Chondrocyte (in vitro differentiated cells): ENCODE results near the gene ERFL. TPM values are rescaled to one million over a fixed set of nuclear protein-coding genes. Genes with fewer than 3 reads are reported as not detected.

Source experiments
- DNase-seq: peaks from one replicate; pipeline ENCODE4 v3.0.0; 2021; ENCODE audit warnings: mixed read lengths, low spot score
- H3K27ac Mint-ChIP-seq: one replicate; pipeline ENCODE4 v1.8.0; 2021; ENCODE audit warnings: mild to moderate bottlenecking, moderate library complexity, mixed read lengths; ENCODE audit not compliant: unreplicated experiment
- H3K27me3 Mint-ChIP-seq: 2 replicates; pipeline ENCODE4 v1.8.0; 2021; ENCODE audit warnings: low read depth, mixed read lengths
- H3K36me3 Mint-ChIP-seq: 2 replicates; pipeline ENCODE4 v1.8.0; 2021; ENCODE audit warnings: low read depth, mixed read lengths
- H3K4me1 Mint-ChIP-seq: 2 replicates; pipeline ENCODE4 v1.8.0; 2021; ENCODE audit warnings: low read depth, mild to moderate bottlenecking, mixed read lengths
- H3K4me3 Mint-ChIP-seq: one replicate; pipeline ENCODE4 v1.8.0; 2021; ENCODE audit warnings: mild to moderate bottlenecking, moderate library complexity, mixed read lengths; ENCODE audit not compliant: unreplicated experiment
- H3K9me3 Mint-ChIP-seq: 2 replicates; pipeline ENCODE4 v1.8.0; 2021; ENCODE audit warnings: low read depth, mixed read lengths
- total RNA-seq: library from RNA; stranded (reverse); gene quantifications from 3 replicates; pipeline ENCODE4 v1.2.1, GENCODE V29; 2021
- TF ChIP-seq, protein P1 (sequence below): fragments of 200-600 bp; sonication (generic); IDR thresholded peaks from 2 replicates; pipeline ENCODE4 v1.5.0; 2021; ENCODE audit warnings: antibody characterized with exemption, mild to moderate bottlenecking, moderate library complexity

The ERFL gene
- total RNA-seq, 1 donor from 2014 or later, result 0.35 TPM

DNA sequence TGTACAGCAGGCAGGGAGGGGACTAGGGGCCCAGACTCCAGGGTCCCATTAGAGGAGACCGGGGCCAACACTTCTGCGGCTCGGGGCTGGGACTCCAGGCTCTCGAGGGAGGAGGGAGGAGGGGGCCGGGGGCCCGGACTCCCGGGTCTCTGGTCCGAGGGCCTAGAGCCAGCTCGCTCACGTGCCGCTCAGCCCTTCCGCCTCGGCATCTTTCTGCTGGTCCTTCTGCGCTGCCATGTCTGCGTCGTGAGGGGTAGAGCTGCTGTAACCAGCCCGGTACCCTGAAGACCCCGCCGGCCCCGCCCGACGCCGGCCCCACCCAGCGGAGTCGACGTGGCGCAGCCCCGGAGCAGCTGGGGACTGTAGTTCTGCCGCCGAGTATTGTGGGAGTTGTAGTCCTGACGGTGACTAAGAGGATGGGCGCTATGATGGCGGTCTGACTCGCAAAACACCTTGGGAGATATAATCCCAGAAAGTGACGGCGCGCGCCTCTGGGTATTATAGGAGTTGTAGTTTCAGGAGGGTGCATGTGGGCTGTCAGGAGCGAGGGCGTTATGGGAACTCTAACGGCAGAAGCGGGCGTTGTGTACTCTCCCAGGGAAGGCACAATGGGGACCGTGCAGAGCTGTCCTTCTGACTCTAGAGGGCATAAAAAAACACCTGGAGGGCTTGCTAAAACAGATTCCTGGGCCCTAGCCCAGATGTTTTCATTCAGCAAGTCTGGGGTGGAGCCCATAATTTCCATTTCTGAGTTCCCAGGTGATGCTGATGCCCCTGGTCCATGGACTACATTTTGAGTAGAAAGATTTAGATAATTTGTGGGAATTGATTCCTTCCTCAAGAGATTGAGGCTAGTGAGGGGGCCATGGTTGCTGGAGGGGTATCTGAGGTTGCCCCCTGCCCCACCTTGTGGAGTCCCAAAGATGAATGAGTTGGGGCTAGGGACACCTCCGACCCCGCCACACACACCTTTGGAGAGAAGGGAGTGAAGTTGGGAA is 31.1 kb upstream of the ERFL start, which contains the start of gene RABAC1:
RABAC1 (minus strand) TSS at position 266 of the 998 bp plus-strand sequence; CDS start at position 237, 29 bp downstream.
- peak within 1 kb of the TSS; percentile 98 for H3K27ac Mint-ChIP-seq
- H3K9me3 Mint-ChIP-seq, result no peaks in the 10 kb centered on the region
- peaks cover 21% of the 10 kb centered on the region for H3K4me1 Mint-ChIP-seq
- H3K36me3 Mint-ChIP-seq, result peaks cover 6% of the 10 kb centered on the region
- no peaks in the 10 kb centered on the region for H3K27me3 Mint-ChIP-seq
- TF ChIP-seq, protein P1, sequence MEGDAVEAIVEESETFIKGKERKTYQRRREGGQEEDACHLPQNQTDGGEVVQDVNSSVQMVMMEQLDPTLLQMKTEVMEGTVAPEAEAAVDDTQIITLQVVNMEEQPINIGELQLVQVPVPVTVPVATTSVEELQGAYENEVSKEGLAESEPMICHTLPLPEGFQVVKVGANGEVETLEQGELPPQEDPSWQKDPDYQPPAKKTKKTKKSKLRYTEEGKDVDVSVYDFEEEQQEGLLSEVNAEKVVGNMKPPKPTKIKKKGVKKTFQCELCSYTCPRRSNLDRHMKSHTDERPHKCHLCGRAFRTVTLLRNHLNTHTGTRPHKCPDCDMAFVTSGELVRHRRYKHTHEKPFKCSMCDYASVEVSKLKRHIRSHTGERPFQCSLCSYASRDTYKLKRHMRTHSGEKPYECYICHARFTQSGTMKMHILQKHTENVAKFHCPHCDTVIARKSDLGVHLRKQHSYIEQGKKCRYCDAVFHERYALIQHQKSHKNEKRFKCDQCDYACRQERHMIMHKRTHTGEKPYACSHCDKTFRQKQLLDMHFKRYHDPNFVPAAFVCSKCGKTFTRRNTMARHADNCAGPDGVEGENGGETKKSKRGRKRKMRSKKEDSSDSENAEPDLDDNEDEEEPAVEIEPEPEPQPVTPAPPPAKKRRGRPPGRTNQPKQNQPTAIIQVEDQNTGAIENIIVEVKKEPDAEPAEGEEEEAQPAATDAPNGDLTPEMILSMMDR, result peak; percentile 64
- no peak for DNase-seq
- H3K4me3 Mint-ChIP-seq, result peak within 1 kb of the TSS; percentile 79

GRCh38 chr19:41958367-41959055 is 30.3 kb upstream of the ERFL start:
- no peak for DNase-seq
- Mint-ChIP-seq H3K27ac (peak overlapping the region; percentile 98), H3K4me1 (peaks cover 21% of the 10 kb centered on the region), H3K9me3 (no peaks in the 10 kb centered on the region), H3K36me3 (peaks cover 6% of the 10 kb centered on the region), H3K4me3 (peak overlapping the region; percentile 79), H3K27me3 (no peaks in the 10 kb centered on the region)
- TF ChIP-seq, protein P1, result no peak

GRCh38 chr19:41957838-41958366 is 29.7 kb upstream of the ERFL start:
- no peaks in the 10 kb centered on the region for H3K9me3 Mint-ChIP-seq
- H3K27me3 Mint-ChIP-seq, result no peaks in the 10 kb centered on the region
- peaks cover 6% of the 10 kb centered on the region for H3K36me3 Mint-ChIP-seq
- peaks cover 21% of the 10 kb centered on the region for H3K4me1 Mint-ChIP-seq
- TF ChIP-seq, protein P1, result peak; percentile 88
- H3K27ac Mint-ChIP-seq, result peak overlapping the region; percentile 98
- peak overlapping the region; percentile 79 for H3K4me3 Mint-ChIP-seq
- no peak for DNase-seq

DNA sequence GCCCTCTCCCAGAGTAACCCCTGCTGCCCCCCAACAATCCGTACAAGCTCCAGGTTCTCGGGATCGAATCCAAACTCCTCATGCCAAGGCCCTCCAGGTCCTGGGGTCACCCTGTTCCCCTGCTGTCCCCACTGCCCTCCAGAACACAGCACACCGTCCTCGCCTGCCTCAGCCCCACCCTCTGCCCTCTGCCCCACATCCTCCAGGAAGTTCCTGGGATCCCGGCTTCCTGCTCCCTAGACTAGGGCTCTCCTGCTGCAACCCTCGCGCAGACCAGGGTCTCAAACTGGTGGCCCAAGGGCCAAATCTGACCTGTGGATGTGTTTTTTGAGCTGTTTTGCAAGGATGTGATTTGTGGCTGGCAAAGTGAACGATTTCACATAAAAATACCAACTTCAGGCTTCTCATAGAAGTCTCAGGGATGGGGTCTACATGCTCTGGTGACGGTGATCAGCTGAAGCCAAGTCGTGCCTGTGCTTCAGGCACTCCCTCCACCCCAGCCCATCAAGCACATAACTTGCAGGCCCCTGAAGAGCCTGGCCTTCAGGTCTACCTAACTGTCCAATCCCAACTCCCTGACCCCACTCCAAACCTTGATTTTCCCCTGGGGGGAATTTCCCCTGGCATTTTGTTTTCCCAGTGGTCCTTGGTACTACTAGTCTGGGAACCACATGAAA is 29.1 kb upstream of the ERFL start:
- H3K4me1 Mint-ChIP-seq, result peaks cover 21% of the 10 kb centered on the region
- H3K27me3 Mint-ChIP-seq, result no peaks in the 10 kb centered on the region
- H3K36me3 Mint-ChIP-seq, result peaks cover 6% of the 10 kb centered on the region
- peak overlapping the region; percentile 79 for H3K4me3 Mint-ChIP-seq
- no peak for DNase-seq
- H3K9me3 Mint-ChIP-seq, result no peaks in the 10 kb centered on the region
- H3K27ac Mint-ChIP-seq, result peak overlapping the region; percentile 98
- TF ChIP-seq, protein P1, result no peak
